ENCODE results near the gene PSME3. TPM values are rescaled to one million over a fixed set of nuclear protein-coding genes. Genes with fewer than 3 reads are reported as not detected.

PSME3 gene, protein sequence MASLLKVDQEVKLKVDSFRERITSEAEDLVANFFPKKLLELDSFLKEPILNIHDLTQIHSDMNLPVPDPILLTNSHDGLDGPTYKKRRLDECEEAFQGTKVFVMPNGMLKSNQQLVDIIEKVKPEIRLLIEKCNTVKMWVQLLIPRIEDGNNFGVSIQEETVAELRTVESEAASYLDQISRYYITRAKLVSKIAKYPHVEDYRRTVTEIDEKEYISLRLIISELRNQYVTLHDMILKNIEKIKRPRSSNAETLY
- 10 to 100 TPM; 67.8 to 83.3 TPM for total RNA-seq
- long read RNA-seq, transcript PSME3-210 (11 exons, 998 nt): major isoform, 28 of 33 reads
- long read RNA-seq, partial matches to known transcripts: 1 of 33 reads
- long read RNA-seq, other reads (novel, unspliced or antisense): 4 of 33 reads

DNA sequence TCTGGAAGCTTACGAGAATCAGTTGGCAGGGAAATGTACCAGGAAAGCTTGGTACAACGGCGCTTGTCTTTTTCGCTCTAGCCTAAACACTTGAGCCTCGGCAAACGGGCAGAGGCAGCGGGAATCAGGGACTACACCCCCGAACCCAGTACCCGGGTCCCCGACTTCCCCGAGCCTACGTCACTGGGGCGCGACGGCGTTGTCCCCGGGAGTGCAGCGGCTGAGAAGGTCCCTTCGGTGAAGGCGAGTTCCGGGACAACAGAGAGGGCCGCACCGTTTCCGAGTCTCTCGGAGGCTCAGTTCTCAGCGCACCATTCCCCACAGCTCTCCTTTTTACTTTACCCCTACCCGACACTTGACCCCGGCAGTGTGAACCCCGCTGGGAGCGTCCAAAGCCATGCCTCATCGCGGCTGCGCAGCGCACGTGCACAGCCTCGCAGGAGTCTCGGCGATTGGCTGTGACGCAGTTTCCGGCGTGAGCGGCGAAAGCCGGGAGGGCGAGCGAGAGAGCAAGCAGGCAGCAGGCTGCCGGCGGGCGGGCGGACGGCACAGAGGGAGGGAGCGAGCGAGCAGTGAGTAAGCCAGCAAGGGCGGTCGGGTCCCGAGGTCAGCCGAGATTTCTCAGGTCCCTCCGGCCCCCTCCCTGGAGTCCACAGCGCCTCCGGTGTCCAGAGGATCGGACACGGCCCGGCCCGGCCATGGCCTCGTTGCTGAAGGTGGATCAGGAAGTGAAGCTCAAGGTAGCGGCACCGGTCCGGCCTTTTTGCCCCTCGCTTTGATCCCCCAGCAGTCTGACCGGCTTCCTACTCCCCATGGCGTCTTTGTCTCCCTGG is at the start of gene PSME3:
Gene PSME3 (plus strand): TSS at position 464 of the 833 bp plus-strand sequence. CDS start 235 bp downstream, at position 699.
- DNase-seq (peak; percentile 96), ATAC-seq (peak; percentile 98)
- intact Hi-C loops (cut with DNase I): no loop called here

DNA sequence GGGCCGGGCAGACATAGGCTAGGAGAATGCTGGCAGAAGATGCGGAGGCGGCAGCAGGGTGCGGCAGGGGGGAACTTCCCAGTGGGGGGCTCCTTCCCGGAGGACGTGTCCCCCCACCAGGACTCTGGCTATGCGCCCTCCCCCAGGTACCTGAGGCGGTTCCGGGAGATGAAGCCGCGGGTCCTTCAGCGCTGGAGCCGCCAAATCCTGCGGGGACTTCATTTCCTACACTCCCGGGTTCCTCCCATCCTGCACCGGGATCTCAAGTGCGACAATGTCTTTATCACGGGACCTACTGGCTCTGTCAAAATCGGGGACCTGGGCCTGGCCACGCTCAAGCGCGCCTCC is 49.4 kb upstream of the PSME3 start:
- DNase-seq: no peak
- ATAC-seq: no peak

DNA sequence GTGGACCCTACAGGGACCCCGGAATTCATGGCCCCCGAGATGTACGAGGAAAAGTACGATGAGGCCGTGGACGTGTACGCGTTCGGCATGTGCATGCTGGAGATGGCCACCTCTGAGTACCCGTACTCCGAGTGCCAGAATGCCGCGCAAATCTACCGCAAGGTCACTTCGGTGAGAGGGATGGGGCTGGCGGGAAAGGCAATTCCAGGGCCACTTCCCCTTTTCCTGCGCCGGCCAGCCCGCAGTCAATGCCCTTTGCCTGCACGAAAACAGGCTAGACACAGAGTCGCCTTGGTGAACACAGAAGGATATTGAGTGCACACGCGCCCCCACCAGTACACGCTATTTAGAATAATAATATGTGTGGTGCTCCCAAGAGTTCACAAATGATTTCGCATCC is 48.8 kb upstream of the PSME3 start:
- intact Hi-C loops (cut with DNase I): no loop called here
- no peak for ATAC-seq
- no peak for DNase-seq

More for the DNA sequence above, 49.4 kb upstream of the PSME3 start:
- intact Hi-C loops (cut with DNase I): no loop called here

DNA sequence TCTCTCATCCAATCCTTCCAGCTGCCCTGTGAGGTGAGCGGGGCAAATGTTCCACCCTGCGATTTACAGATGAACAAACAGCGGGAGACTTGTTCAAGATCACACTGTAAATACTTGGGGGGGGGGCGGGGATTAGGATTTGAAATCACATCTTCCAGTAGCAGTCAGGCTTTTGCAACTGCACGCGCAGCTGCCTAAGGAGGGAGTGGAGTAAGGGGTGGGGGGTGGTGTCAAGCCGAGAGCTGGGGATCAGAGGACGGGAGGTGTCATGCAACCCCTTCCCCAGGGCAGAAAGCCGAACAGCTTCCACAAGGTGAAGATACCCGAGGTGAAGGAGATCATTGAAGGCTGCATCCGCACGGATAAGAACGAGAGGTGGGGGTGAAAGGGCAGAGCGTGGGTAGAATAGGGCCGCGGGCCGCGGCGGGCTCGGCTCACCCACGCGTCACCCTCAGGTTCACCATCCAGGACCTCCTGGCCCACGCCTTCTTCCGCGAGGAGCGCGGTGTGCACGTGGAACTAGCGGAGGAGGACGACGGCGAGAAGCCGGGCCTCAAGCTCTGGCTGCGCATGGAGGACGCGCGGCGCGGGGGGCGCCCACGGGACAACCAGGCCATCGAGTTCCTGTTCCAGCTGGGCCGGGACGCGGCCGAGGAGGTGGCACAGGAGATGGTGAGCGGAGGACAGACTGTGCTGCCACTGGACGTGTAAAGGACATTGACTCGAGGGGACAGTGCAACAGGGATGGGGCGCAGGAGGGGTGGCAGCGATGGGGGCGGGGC is 48.2 kb upstream of the PSME3 start:
- DNase-seq (no peak), ATAC-seq (no peak)
- intact Hi-C loops (cut with DNase I): no loop called here

DNA sequence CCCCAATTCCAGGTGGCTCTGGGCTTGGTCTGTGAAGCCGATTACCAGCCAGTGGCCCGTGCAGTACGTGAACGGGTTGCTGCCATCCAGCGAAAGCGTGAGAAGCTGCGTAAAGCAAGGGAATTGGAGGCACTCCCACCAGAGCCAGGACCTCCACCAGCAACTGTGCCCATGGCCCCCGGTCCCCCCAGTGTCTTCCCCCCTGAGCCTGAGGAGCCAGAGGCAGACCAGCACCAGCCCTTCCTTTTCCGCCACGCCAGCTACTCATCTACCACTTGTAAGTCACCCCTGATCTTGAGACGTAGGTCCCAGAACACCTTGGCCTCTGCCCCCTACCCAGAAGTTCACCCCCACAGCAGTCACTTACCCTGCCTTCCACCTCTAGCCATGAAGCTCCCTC is 45.9 kb upstream of the PSME3 start:
- ATAC-seq (no peak), DNase-seq (no peak)

DNA sequence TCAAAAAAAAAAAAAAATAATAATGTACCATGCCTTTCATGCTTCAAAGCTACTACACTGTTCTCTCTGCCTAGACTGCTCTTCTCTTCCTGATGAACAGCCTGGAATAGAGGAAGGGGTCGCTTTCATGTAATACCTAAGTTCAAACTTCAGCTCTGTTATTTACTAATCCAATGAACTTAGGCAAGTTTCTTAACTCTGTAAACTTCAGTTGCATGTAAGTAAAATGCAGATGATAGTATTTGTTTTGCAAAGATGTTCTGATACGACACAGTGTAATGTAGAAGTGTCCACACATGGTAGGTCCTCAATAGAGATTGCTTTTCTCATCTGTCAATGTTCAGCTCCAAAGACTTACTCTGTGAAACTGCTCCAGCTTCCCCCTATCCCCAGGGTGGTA is 41.2 kb upstream of the PSME3 start:
- ATAC-seq: no peak
- no peak for DNase-seq
- intact Hi-C loops (cut with DNase I): no loop called here

More for the DNA sequence above, 45.9 kb upstream of the PSME3 start:
- intact Hi-C loops (cut with DNase I): no loop called here

DNA sequence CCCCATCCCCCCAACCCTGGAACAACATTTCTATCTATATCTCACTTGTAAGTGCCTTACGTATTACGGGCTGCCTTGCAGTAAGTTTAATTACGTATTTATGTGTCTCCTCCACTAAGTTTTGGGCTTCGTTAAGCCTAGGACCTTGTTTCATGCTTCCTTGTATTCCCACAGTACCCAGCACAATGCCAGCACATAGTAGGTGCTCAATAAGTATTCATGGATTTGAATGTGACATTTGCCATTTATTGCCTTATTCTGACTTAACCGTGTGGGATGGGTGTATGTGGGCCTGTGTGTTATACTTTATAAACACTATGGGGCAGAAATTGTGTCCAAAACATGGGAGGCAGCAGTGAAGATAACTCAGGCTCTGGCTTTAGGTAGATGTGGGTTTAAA is 40.7 kb upstream of the PSME3 start:
- DNase-seq (no peak), ATAC-seq (no peak)
- intact Hi-C loops (cut with DNase I): no loop called here

DNA sequence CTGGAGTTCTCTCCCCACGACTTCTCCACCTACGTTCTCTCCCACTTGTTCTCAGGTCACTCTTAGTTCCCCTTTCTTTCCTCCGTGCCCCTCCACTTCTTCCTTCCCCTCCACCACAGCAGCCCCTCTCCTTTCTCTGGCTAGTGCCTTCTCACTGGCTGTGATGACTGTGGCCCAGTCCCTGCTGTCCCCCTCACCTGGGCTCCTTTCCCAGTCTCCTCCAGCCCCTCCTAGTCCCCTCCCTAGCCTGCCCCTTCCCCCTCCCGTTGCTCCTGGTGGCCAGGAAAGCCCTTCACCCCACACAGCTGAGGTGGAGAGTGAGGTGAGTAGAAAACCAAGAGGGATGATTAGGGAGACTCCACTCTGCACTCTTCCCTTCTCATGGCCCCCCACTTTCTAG is 38.1 kb upstream of the PSME3 start:
- DNase-seq: no peak
- no peak for ATAC-seq
- intact Hi-C loops (cut with DNase I): no loop called here

DNA sequence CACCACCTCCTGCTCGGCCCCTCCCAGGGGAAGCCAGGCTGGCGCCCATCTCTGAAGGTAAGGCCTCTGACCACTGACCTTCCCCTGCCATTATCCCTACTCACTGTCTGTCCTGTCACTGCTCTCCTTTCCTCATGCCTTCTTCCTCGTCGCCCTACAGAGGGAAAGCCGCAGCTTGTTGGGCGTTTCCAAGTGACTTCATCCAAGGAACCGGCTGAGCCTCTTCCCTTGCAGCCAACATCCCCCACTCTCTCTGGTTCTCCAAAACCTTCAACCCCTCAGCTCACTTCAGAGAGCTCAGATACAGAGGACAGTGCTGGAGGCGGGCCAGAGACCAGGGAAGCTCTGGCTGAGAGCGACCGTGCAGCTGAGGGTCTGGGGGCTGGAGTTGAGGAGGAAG is 37.7 kb upstream of the PSME3 start:
- DNase-seq (no peak), ATAC-seq (no peak)
- intact Hi-C loops (cut with DNase I): no loop called here

DNA sequence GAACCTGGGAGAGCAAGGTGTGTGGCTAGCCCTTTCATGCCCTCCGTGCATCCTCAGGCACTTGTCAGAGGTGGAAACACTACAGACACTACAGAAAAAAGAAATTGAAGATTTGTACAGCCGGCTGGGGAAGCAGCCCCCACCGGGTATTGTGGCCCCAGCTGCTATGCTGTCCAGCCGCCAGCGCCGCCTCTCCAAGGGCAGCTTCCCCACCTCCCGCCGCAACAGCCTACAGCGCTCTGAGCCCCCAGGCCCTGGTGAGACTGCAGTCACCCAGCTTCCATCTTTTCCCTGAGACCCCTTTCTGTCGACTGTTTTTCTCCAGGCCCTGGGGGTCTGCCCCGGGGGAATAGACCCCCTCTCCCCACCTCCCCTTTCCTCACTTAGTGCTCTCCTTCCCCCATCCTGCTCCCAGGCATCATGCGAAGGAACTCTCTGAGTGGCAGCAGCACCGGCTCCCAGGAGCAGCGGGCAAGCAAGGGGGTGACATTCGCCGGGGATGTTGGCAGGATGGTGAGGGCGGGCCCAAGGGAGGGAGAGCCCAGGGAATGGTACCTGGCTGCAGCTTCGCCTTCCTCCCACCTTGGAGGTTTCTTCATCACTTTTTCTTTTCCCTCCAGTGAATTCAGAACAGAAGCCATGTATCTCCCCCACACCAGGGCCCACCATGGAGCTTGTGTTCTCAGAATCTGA is 37.0 kb upstream of the PSME3 start:
- DNase-seq (no peak), ATAC-seq (no peak)
- intact Hi-C loops (cut with DNase I): no loop called here

DNA sequence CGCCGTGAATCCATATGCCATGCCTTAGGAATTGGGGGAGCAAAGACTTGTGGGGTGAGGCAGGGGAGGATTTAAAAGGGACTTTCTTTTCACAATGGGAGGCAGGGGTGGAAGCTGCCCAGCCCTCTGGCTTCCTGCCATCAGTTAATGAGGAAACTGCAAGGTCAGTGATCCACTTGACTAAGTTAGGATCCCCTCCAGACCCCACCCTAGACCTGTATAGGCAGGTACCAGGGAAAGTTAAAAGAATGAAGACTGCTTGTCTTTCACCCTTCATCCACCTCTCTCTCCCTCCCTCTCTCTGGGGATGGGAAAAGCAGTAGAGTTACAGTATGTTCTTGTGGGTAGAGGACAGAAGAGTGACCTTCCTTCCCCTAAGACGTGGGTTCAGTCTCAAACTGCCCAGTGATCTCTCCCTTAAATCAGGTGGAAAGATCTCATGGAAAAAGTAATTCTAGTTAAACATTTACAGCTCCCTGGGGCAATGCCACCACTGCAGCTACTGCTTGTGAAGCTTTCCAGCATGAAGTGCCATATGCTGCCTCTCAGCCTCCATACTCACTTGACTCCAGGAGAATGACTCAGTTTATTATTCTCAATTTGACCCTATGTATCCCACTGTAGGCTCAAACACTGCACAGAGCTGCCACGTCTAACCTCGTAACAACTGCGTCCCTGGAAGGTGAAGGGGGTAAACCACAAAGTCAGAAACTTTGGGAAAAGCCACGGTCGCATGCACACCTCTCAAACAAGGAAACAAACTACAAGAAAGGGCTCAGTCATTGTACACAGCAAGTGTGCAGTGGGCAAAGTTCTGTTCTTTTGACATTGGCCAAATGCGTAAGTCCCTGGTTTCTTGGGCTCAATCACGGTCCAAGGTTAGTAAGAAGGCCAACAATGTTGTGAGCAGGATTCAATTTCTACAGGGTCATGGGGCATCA is 35.9 kb upstream of the PSME3 start:
- ATAC-seq (no peak), DNase-seq (no peak)
- intact Hi-C loops (cut with DNase I): no loop called here

DNA sequence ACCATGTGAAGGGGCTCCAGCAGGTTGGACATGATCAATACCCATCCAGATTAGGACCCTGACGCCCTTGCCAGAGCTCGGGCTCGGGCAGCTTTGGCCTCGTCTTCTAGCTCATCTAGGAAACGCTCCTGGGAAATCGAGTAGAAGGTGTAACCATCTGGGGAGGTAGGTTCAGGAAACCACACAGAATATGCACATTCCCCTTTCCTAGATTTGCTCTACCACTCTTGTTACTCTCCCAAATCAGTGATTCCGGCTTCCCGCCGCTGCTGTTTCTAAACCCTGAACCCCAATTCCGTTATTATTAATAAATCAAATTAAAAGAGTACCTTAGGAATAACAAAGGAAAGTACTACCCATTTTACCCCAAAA is 35.2 kb upstream of the PSME3 start:
- no peak for DNase-seq
- ATAC-seq: no peak
- intact Hi-C loops (cut with DNase I): no loop called here

DNA sequence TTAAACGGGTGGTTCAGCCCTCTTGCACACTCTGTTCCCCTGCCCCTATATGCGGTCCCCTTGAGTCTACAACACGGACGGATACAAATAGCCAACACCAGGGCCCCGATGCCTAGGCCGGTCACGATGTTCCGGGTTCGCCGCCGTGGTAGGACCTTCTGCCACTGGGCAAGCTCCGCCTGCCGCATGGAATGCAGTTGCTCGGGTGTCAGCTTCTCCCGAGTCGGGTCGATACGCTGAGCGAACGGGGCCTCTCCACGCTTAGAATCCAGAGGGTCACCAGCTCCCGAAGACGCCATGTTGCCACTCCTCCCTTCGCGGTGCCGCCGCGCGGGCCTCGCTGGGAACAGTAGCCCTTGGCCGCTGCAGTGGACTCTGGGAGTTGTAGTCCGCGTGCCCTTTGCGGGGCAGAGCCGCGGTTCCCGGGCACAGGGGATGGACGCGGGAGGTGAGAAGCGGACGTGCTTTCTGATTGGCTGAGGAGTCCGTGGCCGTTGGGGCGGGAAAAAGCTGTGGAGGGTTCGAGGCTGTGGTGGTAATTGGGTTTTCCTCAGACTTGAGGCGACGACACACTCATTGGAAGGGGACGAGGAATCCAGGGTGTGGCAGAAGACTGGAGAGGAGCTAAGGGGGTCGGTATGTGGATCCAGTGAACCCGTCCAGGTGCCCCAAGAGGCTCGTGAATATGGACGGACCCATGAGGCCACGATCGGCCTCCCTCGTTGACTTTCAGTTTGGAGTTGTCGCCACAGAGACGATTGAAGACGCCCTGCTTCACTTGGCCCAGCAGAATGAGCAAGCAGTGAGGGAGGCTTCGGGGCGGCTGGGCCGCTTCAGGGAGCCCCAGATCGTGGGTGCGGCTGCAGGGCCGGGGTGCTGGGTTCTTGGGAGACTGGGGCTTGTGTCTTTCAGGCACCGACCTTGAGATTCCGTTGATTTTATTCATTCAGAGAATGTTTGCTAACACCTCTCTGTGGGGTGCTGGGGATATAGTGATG is 34.5 kb upstream of the PSME3 start, which contains the start of the genes CNTD1 and COA3:
Gene CNTD1 (plus strand): TSS at position 479 of the 998 bp plus-strand sequence. CDS start 207 bp downstream, at position 686.
Gene COA3 (minus strand): TSS at position 322 of the 998 bp plus-strand sequence. CDS start 23 bp downstream, at position 299.
- ATAC-seq (peak; percentile 98 to 99), DNase-seq (peak; percentile 92)
- intact Hi-C loops (cut with DNase I): no loop called here

DNA sequence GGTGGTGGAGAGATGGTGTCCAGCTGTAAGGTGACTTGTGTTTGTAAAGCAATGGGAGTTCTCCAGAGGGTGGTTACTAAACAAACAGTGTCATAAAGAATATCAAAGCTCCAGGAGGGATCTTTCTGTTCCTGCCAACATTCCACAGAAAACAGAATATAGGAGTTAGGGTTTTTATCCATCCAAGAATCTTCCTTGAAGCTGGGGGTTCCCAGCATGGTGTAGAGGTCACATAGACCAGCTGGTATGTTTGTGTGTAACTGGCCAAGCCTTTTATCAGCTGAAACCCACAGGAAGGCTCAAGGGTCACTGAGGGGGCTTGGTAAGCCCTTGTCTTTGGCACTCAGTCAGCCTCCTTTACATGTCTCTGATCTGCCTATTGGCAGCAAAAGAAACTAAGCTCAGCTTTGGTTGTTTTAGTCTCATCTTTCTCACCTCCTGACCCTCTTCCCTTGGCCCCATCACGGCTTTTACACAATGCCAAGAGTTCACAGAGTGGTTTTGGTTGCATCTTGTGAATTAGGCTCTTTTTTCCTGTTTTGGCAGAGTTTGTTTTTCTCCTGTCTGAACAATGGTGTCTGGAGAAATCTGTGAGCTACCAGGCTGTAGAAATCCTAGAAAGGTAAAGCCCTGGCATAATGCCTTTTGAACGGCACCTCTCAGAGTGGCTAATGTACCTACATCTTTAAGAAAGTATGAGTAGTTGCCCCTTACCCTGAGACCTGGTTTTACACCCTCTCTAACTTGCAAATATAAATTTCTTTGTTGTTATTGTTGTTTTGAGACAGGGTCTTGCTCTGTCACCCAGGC is 29.9 kb upstream of the PSME3 start:
- ATAC-seq: no peak
- DNase-seq: no peak
- intact Hi-C loops (cut with DNase I): no loop called here

DNA sequence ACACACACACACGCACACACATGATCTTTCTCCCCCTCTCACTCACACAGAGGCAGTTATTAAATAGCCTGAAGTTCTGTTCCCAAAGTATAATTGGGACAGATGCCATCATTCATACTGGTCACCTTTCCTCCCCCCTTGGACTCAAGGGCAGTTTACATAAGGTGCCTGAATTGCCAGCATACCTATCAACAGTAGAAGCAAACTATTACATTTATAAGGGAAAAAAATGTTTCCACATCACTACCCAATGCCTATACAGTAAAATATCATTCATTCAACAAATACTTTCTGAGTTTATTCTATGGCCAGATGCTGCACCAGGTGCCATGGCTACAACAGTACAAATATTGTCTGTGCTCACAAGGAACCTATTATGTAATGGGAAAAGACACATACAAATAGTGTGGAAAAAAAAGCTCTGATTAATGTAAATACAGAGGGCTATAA is 28.3 kb upstream of the PSME3 start:
- ATAC-seq: no peak
- intact Hi-C loops (cut with DNase I): no loop called here

DNA sequence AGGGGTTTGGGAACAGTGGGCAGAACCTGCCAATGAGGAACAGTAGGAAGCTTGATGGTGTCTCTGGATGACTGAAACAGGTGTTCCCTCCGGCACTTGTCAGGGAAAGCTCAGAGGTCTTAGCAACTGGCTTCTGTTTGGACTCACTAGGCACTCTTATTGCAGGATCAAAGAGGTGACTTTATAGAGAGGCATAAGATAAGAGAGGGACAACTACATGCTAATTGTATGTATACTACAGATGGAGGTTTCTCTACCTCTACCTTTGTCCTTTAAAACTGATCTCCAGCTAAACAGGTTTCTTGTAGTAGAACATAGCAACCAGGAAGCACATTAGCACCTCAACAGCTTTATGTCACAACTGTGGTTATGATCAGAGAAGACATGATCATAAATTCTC is 26.9 kb upstream of the PSME3 start:
- intact Hi-C loops (cut with DNase I): no loop called here
- ATAC-seq: no peak
- no peak for DNase-seq

More for the DNA sequence above, 28.3 kb upstream of the PSME3 start:
- DNase-seq: no peak

All from left cardiac atrium (tissue), 4 donors.